GM20431 (cell line): Measurements from ENCODE around the gene ZDHHC11B.

Experiments used
- in situ Hi-C: fragments of 300-500 bp; cut with MseI, MboI; formaldehyde crosslinking; loops from one replicate; pipeline ENCODE4 v1.15.0; 2020; ENCODE audit warnings: low sequenced_read_pairs; ENCODE audit not compliant: unreplicated experiment

ZDHHC11B gene

GRCh38 chr5:664994-665360 is 119.6 kb downstream of the ZDHHC11B start:
- in situ Hi-C loops = no loop called here

- in situ Hi-C loops = no loop called here
These were observed 120.1 kb downstream of the ZDHHC11B start for GRCh38 chr5:664343-664993.

GRCh38 chr5:663436-664342 is 120.8 kb downstream of the ZDHHC11B start:
- in situ Hi-C loops = no loop called here

DNA sequence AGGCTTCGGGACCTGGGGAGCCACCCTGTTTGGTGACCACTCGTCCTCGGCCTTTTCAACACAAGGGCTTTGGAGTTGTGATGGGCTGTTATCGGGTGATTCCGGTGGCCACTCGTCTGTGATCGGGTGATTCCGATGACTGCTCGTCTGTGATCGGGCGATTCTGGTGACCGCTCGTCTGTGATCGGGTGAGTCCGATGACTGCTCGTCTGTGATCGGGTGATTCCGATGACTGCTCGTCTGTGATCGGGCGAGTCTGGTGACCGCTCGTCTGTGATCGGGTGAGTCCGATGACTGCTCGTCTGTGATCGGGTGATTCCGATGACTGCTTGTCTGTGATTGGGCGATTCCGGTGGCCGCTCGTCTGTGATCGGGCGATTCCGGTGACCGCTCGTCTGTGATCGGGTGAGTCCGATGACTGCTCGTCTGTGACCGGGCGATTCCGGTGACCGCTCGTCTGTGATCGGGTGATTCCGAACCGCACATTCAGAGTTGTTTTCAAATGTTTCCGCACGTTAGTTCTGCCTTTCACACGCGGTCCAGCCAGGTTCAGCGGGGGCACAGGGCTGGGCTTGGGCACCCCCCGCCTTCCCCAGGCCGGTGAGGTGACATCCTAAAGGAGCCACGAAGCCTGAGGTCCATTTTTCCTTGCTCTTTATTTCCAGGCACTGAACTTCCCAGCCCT is 121.6 kb downstream of the ZDHHC11B start:
- in situ Hi-C loops = no loop called here

- in situ Hi-C loops = no loop called here
These were observed 122.4 kb downstream of the ZDHHC11B start for GRCh38 chr5:661891-662750.

GRCh38 chr5:660491-661030 is 124.0 kb downstream of the ZDHHC11B start:
- in situ Hi-C loops = no loop called here
